HG02884 (cell line): ENCODE results near the gene CELA2A.
"Not testable (repeated sequence)": the region's sequence is repeated elsewhere in the genome, so short reads cannot be mapped to it uniquely, and the experiment has no call there.

Experiments used
- ATAC-seq: cut with Tn5 transposase; IDR thresholded peaks from one replicate; pipeline ENCODE4 v1.9.1; 2021; ENCODE audit warnings: mild to moderate bottlenecking, moderate library complexity; ENCODE audit not compliant: unreplicated experiment

Gene CELA2A

DNA sequence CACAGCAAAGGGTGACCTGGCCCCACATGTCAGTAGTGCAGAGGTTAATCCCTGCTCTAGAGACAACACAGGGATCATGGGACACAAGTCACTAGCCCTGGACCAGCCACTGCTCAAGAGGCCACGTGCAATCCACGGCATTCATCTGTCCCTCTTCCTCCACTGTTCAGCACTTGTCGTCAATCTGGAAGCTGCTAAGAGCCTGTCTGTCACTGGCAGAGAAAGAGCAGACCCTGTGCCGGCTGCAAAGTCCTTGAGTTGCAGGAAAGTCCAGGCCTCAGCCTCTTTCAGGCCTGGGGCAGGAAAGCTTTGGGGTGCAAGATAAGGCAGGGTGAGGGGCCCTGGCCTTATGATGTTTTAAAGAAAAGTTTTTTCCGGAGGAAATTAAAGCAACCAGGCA is 36.1 kb downstream of the CELA2A start:
- ATAC-seq: no peak

DNA sequence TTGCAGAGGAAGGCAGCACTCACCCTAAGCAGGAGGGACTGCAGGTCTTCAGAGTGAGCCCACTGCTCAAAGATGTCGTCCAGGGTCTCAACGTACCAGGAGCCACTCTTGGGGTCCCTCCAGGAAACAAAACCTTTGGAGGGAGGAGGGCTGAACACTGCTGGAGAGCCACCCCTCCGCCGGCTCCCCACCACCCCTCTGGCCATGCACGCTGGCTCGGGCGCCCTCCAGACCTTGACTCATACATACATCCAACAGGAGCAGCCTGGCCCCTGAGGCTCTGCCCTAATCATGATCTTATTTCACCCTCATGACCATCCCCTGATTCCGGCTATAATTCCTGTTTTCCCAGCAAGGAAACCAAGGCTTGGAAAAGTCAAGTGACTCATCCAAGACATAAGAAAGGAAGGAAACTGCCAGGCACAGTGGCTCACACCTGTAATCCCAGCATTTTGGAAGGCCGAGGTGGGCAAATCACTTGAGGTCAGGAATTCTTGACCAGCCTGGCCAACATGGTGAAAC is 37.4 kb downstream of the CELA2A start:
- no peak for ATAC-seq

DNA sequence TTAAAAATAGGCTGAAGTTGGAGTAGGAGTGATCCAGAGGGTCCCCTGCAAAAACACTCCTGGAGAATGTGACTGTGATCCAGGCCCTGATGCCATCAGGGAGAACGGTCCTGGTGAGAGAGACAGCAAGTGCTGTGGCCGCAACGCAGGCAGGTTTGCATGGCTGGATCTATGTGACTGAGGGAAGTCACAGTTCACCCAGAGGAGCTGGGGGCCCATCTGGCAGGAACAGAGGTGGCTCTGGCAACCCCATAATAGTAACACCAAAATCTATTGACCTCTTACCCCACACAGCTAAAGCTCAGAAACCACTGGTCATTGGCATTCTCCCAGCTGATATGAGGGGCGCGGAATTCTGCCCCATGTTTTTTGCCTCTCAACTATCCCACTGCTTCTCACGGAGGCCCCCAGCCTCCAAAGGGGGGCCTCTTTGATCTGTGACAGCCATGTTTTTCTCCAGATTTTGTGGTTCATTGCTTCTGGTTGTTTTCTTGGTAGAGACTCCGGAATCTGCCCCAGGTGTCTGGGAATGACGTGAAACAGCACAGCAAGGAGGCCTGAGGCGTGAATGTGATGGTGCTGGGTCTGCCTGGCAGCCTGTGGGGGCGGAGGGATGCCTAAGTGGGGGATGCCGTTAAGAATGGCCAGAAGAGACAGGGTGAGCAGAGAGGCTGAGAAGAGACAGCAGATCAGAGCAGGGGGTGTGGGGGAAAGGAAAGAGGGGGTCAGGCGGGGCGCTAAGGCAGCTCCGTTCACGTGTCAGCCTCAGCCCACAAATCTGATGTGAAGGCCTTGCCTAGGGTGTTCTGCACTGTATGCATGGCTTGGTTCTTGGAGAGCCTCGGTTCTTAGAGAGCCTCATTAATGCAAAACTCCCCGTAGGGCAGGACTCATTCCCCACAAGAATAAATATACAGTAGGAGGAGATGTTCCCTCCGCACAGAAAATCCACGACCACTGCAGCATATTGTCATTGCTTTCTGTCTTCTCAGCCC is 43.9 kb downstream of the CELA2A start:
- ATAC-seq: no peak

DNA sequence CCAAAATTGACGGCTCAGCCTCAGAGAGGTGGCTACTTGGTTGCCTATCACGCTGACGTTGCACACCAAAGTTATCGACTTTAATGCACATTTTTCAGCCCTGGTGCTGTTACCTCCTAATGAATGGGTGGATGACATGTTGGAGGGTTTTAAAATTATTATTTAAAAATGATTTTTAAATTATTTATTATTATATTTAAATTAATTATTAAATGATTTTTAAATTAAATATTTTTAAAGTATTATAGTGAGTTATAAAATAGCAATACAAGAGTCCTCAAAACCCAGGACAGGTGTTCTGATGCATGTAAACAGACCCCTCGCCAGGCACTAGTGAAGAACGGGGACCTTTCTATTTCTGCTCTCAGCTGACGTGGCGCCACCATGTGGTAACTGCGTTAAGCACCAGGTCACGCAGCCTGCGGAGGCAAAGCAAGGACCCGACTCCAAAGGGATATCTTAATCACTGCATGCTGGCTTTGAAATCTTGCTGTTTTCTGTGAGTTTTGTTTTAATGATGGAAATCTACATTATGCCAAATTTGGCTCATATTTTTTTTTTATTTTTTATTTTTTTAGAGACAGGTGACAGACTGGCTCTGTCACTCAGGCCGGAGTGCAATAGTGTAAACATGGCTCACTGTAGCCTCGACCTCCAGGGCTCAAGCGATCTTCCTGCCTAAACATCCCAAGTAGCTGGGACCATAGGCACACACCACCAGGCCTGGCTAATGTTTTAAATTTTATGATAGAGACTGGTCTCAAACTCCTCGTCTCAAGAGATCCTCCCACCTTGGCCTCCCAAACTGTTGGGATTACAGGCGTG is 44.9 kb downstream of the CELA2A start:
- ATAC-seq: no peak

DNA sequence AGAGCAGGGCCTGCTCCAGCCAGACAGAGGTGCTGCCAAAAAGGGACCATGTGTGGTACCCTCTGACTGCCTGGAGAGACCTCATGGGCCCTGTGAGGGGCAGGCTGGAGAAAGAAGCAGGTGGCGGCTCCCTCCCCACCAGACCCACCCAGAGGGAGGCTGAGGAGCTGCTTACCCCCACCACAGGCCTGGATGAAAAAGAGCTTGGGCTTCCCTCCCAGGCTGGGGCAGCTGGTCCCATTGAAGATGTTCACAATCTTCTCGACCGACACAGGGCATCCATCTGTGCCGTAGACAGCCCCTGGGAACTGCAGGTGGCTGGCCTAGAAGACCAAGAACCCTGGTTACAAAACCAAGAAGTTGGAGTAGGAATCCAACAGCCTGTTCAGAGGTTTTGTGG is 47.9 kb downstream of the CELA2A start:
- ATAC-seq: no peak

DNA sequence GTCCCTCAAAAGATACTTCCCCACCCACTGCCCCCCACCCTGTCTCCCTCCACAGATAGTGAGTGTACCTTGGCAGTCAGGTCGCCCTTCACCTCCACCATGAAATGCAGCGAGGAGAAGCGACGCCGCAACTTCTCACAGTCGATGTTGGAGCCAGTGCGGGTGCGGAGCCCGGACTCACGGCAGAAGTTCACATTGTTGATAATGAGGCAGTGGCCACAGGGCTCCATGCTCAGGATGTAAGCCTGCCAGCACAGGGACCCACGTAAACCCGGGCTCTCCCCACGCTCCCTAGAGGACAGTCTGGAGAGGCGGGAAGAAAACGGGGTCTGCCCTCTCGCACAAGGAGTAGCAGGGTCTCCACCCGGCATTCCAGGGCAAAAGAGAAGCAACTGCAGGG is 50.3 kb downstream of the CELA2A start:
- no peak for ATAC-seq

DNA sequence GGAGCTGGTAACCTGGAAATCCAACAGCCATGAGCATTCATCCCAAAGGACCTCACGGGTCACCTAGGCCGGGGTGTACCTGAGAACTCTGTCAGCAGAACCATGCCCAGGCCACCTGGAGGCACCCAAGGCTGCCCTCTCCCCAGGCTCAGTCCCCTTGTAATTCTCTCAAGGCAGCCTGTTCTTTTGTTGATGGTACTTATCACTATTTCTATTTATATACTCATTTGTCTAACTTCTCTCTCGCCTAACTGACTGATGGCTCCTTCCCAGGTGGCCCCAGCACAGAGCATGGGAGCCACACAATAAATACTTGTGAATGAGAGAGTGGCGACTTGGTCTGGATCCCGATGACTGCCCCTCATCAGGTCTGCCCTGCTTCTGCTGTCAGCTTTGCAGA is 50.7 kb downstream of the CELA2A start:
- ATAC-seq: no peak

DNA sequence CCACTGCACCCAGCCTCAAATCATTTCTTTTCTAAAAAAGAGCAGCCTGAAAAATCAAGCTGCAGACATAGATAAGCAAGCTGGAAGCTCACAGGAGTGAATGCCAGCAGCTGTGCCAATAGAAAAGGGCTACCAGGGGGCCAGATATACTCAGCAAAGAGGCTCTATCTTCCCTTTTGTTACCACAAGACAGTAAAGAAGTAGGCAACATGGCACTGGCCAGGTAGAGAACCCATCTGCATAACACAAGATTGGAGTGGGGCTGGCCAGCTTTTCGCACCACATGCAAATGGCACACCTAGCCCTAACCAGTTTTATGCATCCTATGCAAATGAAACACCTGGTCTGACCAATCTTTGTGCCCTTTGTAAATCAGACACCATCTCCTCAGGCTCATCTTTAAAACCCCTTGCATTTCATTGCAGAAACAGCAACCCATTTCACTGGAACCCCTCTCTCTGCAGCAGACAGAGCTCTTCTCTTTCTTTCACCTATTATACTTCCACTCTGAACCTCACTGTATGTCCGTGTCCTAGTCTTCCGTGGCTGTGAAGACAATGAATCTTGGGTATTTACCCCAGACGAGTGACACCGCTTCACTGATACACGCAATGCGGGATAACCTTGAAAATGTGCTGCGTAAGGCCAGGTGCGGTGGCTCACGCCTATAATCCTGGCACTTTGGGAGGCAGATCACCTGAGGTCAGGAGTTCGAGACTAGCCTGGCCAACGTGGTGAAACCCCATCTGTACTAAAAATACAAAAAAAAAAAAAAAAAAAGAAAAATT is 52.4 kb downstream of the CELA2A start:
- ATAC-seq: no peak

DNA sequence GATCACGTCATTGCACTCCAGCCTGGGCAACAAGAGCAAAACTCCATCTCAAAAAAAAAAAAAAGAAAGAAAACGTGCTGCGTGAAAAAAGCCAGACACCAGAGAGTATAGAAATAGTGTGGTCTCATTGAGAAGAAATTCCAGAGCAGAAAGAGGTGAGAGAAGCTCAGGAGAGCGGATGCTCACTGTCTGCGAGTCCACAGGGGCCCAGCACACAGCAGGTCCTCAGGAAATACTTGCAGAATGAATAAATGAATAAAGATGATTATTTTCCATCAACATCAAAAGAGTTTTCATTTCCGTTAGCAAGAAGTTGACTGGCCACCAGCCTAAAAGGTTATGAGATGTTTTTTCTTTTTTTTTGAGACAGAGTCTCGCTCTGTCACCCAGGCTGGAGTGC is 53.1 kb downstream of the CELA2A start:
- no peak for ATAC-seq

DNA sequence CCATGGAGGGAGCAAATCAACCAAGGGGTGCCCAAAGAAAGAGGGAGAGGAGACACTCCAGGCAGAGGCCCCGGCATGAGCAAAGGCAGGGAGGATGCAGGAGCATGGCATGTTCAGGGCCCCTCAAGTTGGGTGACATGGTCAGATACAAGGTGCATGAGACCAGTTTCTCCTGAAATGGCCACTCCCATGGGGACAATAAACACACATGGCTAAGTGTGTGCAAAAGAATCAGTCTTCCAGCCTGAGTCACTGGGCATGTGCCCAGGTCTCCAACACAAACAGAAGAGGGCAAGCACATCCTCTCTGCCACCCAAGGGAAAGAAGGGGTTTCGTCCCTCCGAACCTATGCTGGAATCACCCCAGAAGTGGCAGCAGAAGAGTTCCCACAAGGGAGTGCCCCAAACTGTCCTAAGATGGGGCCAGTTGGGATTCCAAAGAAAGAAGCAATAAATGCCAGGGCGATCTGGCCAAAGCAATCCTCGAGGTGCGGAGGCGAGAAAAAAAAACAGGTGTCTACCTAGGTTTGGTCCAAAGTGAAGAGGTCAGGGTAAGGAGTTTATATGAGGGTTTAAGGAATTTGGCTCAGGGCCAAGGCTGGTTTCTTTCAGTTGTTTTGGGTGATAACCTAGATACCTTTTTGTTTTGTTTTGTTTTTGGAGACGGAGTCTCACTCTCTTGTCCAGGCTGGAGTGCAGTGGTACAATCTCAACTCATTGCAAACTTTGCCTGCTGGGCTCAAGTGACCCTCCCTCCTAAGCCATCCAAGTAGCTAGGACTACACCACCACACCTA is 54.3 kb downstream of the CELA2A start:
- no peak for ATAC-seq

DNA sequence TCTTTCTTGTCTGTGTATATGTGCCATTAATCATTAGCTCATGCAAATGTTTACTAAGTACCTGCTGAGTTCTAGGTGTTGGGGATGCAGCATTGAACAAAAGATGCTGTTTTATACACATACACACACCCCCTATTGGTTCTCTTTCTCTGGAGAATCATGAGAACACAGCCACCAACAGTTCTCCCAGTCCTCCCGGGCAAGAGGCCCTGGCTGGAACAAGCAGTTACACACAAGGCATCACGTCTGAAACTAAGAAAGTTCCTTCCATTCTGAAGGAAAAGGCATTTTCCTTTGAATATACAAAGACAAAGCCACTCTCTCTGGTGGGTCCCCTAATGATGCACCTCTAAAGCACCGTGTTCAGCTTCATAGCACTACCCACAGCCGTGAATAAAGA is 56.7 kb downstream of the CELA2A start:
- no peak for ATAC-seq

DNA sequence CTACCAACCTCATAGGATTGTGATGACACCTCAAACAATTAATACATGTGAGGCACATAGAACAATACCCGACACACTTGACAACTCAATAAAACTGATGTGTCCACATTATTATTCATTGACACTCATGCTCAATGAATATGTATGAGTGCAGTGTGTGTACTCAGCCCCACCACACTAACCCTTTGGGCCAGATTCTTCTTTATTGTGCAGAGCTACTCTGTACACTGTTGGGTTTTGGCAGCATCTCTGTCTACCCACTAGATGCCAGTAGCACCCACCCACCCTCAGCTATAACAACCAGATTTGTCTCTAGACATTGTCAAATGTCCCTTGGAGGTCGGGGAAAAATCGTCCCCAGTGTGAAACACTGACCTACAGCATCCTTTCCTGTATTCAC is 57.4 kb downstream of the CELA2A start:
- no peak for ATAC-seq

DNA sequence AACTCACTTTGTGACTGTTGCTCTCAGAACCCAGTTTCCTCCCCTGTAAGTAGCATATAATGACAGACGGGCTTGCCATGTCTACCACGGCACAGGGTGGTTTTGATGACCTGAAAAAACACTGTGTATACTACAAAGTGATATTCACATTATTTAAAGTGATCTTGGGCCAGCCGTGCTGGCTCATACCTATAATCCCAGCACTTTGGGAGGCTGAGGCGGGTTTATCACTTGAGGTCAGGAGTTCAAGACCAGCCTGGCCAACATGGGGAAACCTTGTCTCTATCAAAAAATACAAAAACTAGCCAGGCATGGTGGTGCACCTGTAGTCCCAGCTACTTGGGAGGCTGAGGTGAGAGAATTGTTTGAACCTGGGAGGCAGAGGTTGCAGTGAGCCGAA is 58.0 kb downstream of the CELA2A start:
- not testable (repeated sequence) for ATAC-seq

DNA sequence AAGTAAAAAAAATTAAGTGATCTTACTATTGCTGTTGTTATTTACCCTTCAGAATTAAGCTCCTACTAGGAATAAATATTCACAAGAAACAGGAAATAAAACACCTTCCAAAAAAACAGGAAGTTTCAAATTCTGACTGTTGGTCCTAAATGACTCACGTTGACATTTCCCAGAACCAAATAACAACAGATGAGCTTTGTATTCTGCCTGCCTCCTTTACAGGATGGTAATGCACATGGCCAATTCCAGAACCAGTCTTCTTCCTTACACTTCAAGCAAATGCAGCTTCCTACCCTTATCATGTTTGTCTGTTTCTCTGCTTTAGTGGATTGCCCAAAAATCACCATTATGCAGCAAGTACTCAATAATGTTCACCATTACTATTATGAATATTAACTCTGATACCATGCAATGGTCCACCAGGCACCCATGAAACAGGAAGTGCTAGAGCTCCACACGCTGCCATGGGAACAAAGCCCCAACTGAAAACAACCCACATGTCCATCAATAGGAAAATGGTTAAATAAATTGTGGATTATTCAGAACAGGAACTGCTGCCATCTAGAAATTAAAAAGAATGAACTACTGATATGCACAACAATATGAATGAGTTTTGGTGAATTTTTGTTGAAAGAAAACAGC is 58.6 kb downstream of the CELA2A start:
- no peak for ATAC-seq

DNA sequence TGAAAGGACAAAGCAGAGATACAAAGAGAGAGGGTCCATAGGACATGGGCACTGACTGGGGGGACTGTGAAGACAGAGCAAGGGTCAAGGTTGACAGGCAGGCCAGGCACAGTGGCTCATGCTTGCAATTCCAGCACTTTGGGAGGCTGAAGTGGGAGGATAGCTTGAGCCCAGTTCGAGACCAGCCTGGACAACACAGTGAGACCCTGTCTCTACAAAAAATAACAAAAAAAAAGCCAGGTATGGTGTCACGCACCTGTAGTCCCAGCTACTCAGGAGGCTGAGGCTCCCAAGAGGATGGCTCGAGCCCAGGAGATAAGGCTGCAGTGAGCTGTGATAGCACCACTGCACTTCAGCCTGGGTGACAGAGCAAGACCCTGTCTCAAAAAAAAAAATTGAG is 63.1 kb downstream of the CELA2A start:
- ATAC-seq: no peak

DNA sequence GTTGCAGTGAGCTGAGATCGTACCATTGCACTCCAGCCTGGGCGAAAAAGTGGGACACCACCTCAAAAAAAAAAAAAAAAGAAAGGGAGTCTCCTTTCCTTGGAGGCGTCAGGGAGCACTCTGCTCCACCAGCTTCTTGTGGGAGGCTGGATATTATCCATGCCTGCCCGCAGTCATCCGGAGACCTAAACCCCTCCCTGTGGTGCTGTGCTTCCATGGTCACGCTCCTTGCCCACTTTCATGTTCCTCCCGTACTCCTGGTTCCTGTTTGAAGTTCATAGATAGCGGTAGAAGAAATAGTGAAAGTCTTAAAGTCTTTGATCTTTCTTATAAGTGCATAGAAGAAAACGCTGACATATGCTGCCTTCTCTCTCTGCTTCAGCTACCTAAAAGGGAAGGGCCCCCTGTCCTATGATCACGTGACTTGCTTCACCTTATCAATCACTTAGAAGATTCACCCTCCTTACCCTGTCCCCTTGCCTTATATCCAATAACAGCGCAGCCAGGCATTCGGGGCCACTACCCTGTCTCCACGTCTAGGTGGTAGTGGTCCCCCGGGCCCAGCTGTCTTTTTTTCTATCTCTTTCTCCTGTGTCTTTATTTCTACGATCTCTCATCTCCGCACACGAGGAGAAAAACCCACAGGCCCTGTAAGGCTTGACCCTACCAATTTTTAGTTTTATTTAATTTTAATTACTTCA is 64.8 kb downstream of the CELA2A start:
- ATAC-seq: not testable (repeated sequence)
